GM19452 (cell line): ENCODE results near the gene HAS3.
"Not testable (repeated sequence)": the region's sequence is repeated elsewhere in the genome, so short reads cannot be mapped to it uniquely, and the experiment has no call there.

ENCODE experiments used
- ATAC-seq: cut with Tn5 transposase; IDR thresholded peaks from one replicate; pipeline ENCODE4 v1.9.1; 2021; ENCODE audit not compliant: unreplicated experiment

The HAS3 gene

GRCh38 chr16:69105501-69106361, at the start of gene HAS3:
TSS of gene HAS3 (plus strand) at chr16:69105653. CDS start at chr16:69109396, 3,743 bp downstream.
- no peak for ATAC-seq

- no peak for ATAC-seq
These were observed 49.5 kb upstream of the HAS3 start for GRCh38 chr16:69055980-69056379.

- no peak for ATAC-seq
These were observed 49.0 kb upstream of the HAS3 start for GRCh38 chr16:69056421-69056820.

- ATAC-seq: no peak
These were observed 47.8 kb upstream of the HAS3 start for GRCh38 chr16:69057400-69058378.

- not testable (repeated sequence) for ATAC-seq
These were observed 42.0 kb upstream of the HAS3 start for GRCh38 chr16:69063491-69063890.

GRCh38 chr16:69064124-69064763, 41.2 kb upstream of the HAS3 start:
- no peak for ATAC-seq

GRCh38 chr16:69064764-69065313, 40.6 kb upstream of the HAS3 start:
- no peak for ATAC-seq

- no peak for ATAC-seq
These were observed 35.9 kb upstream of the HAS3 start for GRCh38 chr16:69069504-69069903.

GRCh38 chr16:69071036-69071435, 34.4 kb upstream of the HAS3 start:
- no peak for ATAC-seq

- ATAC-seq: no peak
These were observed 32.8 kb upstream of the HAS3 start for GRCh38 chr16:69072640-69072974.

GRCh38 chr16:69073181-69073702, 32.2 kb upstream of the HAS3 start:
- no peak for ATAC-seq

- ATAC-seq: no peak
These were observed 28.2 kb upstream of the HAS3 start for GRCh38 chr16:69077251-69077650.

- no peak for ATAC-seq
These were observed 27.4 kb upstream of the HAS3 start for GRCh38 chr16:69078073-69078472.

- no peak for ATAC-seq
These were observed 25.8 kb upstream of the HAS3 start for GRCh38 chr16:69079697-69080096.

- no peak for ATAC-seq
These were observed 22.0 kb upstream of the HAS3 start for GRCh38 chr16:69083306-69083941.

GRCh38 chr16:69084289-69084688, 21.2 kb upstream of the HAS3 start:
- no peak for ATAC-seq

- no peak for ATAC-seq
These were observed 20.3 kb upstream of the HAS3 start for GRCh38 chr16:69085032-69085695.

GRCh38 chr16:69087161-69087581, 18.3 kb upstream of the HAS3 start:
- no peak for ATAC-seq

GRCh38 chr16:69088684-69089083, 16.8 kb upstream of the HAS3 start:
- ATAC-seq: no peak
